SH-SY5Y (cell line): ENCODE results near the gene EFHC1.

Experiments used
- GATA2 ChIP-seq: IDR thresholded peaks from 2 replicates; pipeline ENCODE4 v1.6.1; 2011; ENCODE audit warnings: mild to moderate bottlenecking, low read depth, low read length
- GATA3 ChIP-seq: IDR thresholded peaks from 2 replicates; pipeline ENCODE4 v1.6.1; 2011; ENCODE audit warnings: low read depth, mild to moderate bottlenecking, low read length, moderate library complexity

- TF ChIP-seq GATA3 (no peak), GATA2 (no peak)
Measured at GRCh38 chr6:52522151-52522626, 102.0 kb downstream of the EFHC1 start.
